Cardiac septum (tissue), 1 donor: ENCODE data around the gene SMPD1. TPM values are rescaled to one million over a fixed set of nuclear protein-coding genes. Genes with fewer than 3 reads are reported as not detected.

Source experiments
- DNase-seq: peaks from one replicate; pipeline ENCODE4 v3.0.0-alpha.2; 2020; ENCODE audit warnings: low spot score
- intact Hi-C: fragments of 100-400 bp; cut with DNase I; formaldehyde crosslinking; loops from one replicate; pipeline ENCODE4 v1.14.0; 2022
- total RNA-seq: library from RNA; stranded (reverse); fragmentation: NEBNext Ultra II Directional; extraction: Animal tissue kit (Norgen Biotek cat#: 25700); gene quantifications from one replicate; pipeline ENCODE4 v1.2.1, GENCODE V29; 2021
- donor health status: DM: no; HTN: no; CAD: no.

SMPD1 gene
- total RNA-seq, 1 donor from 2014 or later: 57.8 TPM

GRCh38 chr11:6443269-6444003 lies 53.2 kb downstream of the SMPD1 start:
- no peak for DNase-seq
- intact Hi-C loops: loop anchor here (2.0 kb wide), 1 partner anchor 65 kb away; no protein-coding TSS in a partner anchor

Other genes starting within 250 kb of the SMPD1 start
- not detected for gene OR52B2, start 220.1 kb upstream of the SMPD1 start, total RNA-seq
- gene OR52W1, start 191.2 kb upstream of the SMPD1 start, total RNA-seq: not detected
- gene C11orf42, start 184.9 kb upstream of the SMPD1 start, total RNA-seq: not detected
- 19.7 TPM for gene FHIP1B, start 155.8 kb upstream of the SMPD1 start, total RNA-seq
- not detected for gene CNGA4, start 151.4 kb upstream of the SMPD1 start, total RNA-seq
- gene CCKBR, start 130.6 kb upstream of the SMPD1 start, total RNA-seq: not detected
- gene CAVIN3, start 70.0 kb upstream of the SMPD1 start, total RNA-seq: 77.6 TPM
- gene APBB1, start 28.6 kb downstream of the SMPD1 start, total RNA-seq: 72.0 TPM
- gene HPX, start 50.5 kb downstream of the SMPD1 start, total RNA-seq: 0.27 TPM
- 11.7 TPM for gene TRIM3, start 83.5 kb downstream of the SMPD1 start, total RNA-seq
- gene ARFIP2, start 90.9 kb downstream of the SMPD1 start, total RNA-seq: 20.1 TPM
- gene TIMM10B, start 91.0 kb downstream of the SMPD1 start, total RNA-seq: 21.7 TPM
- 8.2 TPM for gene DNHD1, start 106.8 kb downstream of the SMPD1 start, total RNA-seq
- gene RRP8, start 213.1 kb downstream of the SMPD1 start, total RNA-seq: 21.3 TPM
- 229 TPM for gene ILK, start 213.3 kb downstream of the SMPD1 start, total RNA-seq
- 126 TPM for gene TAF10, start 221.7 kb downstream of the SMPD1 start, total RNA-seq
- gene TPP1, start 228.9 kb downstream of the SMPD1 start, total RNA-seq: 72.0 TPM